Activated CD8-positive, alpha-beta memory T cell treated with anti-CD3 and anti-CD28 coated beads, Interleukin-2, amount 50 U/mL, for 1 hour (primary cell): ENCODE results near the gene TWNK.

Experiments
- DNase-seq: peaks from one replicate; pipeline ENCODE4 v3.0.0-alpha.2; 2020; ENCODE audit errors: extremely low read depth

TWNK gene

GRCh38 chr10:100986952-100987684 is at the start of gene TWNK, which contains the start of gene MRPL43:
Gene TWNK (plus strand): TSS chr10:100987543. CDS start chr10:100988211, 668 bp downstream.
Gene MRPL43 (minus strand): TSS chr10:100987497. CDS start chr10:100987443, 54 bp downstream.
- peak; percentile 58 for DNase-seq

GRCh38 chr10:100939763-100940344 is 47.5 kb upstream of the TWNK start:
- no peak for DNase-seq

GRCh38 chr10:100942229-100942628 is 45.1 kb upstream of the TWNK start:
- DNase-seq: no peak

GRCh38 chr10:100943508-100943907 is 43.8 kb upstream of the TWNK start:
- no peak for DNase-seq

- DNase-seq: no peak
Observed at GRCh38 chr10:100945754-100946153, 41.6 kb upstream of the TWNK start.

GRCh38 chr10:100948916-100949315 is 38.4 kb upstream of the TWNK start:
- DNase-seq: no peak

- DNase-seq: no peak
Observed at GRCh38 chr10:100960251-100960650, 27.1 kb upstream of the TWNK start.

GRCh38 chr10:100962351-100963080 is 24.8 kb upstream of the TWNK start:
- no peak for DNase-seq

- no peak for DNase-seq
Observed at GRCh38 chr10:100963826-100964225, 23.5 kb upstream of the TWNK start.

GRCh38 chr10:100965820-100966219 is 21.5 kb upstream of the TWNK start:
- no peak for DNase-seq

GRCh38 chr10:100966887-100967286 is 20.5 kb upstream of the TWNK start:
- no peak for DNase-seq

GRCh38 chr10:100967332-100967731 is 20.0 kb upstream of the TWNK start:
- DNase-seq: no peak

- DNase-seq: no peak
Observed at GRCh38 chr10:100968062-100968736, 19.1 kb upstream of the TWNK start.

GRCh38 chr10:100968863-100969186 is 18.5 kb upstream of the TWNK start:
- DNase-seq: no peak

- DNase-seq: no peak
Observed at GRCh38 chr10:100969187-100970075, 17.9 kb upstream of the TWNK start, which contains the start of gene SEMA4G. Gene SEMA4G (plus strand): TSS chr10:100969504. CDS start chr10:100972913, 3,409 bp downstream.

GRCh38 chr10:100970076-100970913 is 17.0 kb upstream of the TWNK start:
- DNase-seq: no peak

GRCh38 chr10:100970914-100971811 is 16.2 kb upstream of the TWNK start:
- no peak for DNase-seq

GRCh38 chr10:100972115-100972903 is 15.0 kb upstream of the TWNK start:
- DNase-seq: no peak
